Measurements from ENCODE around the gene CTNNBIP1. TPM values are rescaled to one million over a fixed set of nuclear protein-coding genes. Genes with fewer than 3 reads are reported as not detected.

CTNNBIP1 gene
- total RNA-seq, 1 donor from 2014 or later, result 40.1 TPM

GRCh38 chr1:9852410-9853248 is 57.4 kb downstream of the CTNNBIP1 start:
- DNase-seq, result peak; percentile 77

- no peak for DNase-seq
Measured at GRCh38 chr1:9852004-9852403, 58.1 kb downstream of the CTNNBIP1 start.

- DNase-seq, result no peak
Measured at GRCh38 chr1:9850442-9851162, 59.5 kb downstream of the CTNNBIP1 start.

- no peak for DNase-seq
Measured at GRCh38 chr1:9849691-9850441, 60.2 kb downstream of the CTNNBIP1 start.

GRCh38 chr1:9848022-9848421 is 62.0 kb downstream of the CTNNBIP1 start:
- DNase-seq, result no peak

GRCh38 chr1:9847269-9847668 is 62.8 kb downstream of the CTNNBIP1 start:
- no peak for DNase-seq

- no peak for DNase-seq
Measured at GRCh38 chr1:9846611-9847171, 63.4 kb downstream of the CTNNBIP1 start.

GRCh38 chr1:9845914-9846313 is 64.2 kb downstream of the CTNNBIP1 start:
- no peak for DNase-seq

- no peak for DNase-seq
Measured at GRCh38 chr1:9844756-9845155, 65.3 kb downstream of the CTNNBIP1 start.

GRCh38 chr1:9844106-9844505 is 66.0 kb downstream of the CTNNBIP1 start:
- DNase-seq, result peak; percentile 64

GRCh38 chr1:9843576-9843945 is 66.5 kb downstream of the CTNNBIP1 start:
- DNase-seq, result no peak

GRCh38 chr1:9842781-9843575 is 67.1 kb downstream of the CTNNBIP1 start:
- DNase-seq, result no peak

- no peak for DNase-seq
Measured at GRCh38 chr1:9842073-9842711, 67.9 kb downstream of the CTNNBIP1 start.

GRCh38 chr1:9841460-9841859 is 68.6 kb downstream of the CTNNBIP1 start:
- no peak for DNase-seq

GRCh38 chr1:9840176-9840575 is 69.9 kb downstream of the CTNNBIP1 start:
- DNase-seq, result no peak

- no peak for DNase-seq
Measured at GRCh38 chr1:9838946-9839345, 71.1 kb downstream of the CTNNBIP1 start.

GRCh38 chr1:9836632-9836960 is 73.5 kb downstream of the CTNNBIP1 start:
- DNase-seq, result no peak

GRCh38 chr1:9835758-9836631 is 74.1 kb downstream of the CTNNBIP1 start:
- no peak for DNase-seq

- DNase-seq, result no peak
Measured at GRCh38 chr1:9835404-9835757, 74.7 kb downstream of the CTNNBIP1 start.

- DNase-seq, result no peak
Measured at GRCh38 chr1:9833632-9834031, 76.4 kb downstream of the CTNNBIP1 start.
